ENCODE data around the gene CLCN7. TPM values are rescaled to one million over a fixed set of nuclear protein-coding genes. Genes with fewer than 3 reads are reported as not detected.
"Not testable (repeated sequence)": the region's sequence is repeated elsewhere in the genome, so short reads cannot be mapped to it uniquely, and the experiment has no call there.

Gene CLCN7
- total RNA-seq, 1 donor from 2014 or later = 76.2 TPM

DNA sequence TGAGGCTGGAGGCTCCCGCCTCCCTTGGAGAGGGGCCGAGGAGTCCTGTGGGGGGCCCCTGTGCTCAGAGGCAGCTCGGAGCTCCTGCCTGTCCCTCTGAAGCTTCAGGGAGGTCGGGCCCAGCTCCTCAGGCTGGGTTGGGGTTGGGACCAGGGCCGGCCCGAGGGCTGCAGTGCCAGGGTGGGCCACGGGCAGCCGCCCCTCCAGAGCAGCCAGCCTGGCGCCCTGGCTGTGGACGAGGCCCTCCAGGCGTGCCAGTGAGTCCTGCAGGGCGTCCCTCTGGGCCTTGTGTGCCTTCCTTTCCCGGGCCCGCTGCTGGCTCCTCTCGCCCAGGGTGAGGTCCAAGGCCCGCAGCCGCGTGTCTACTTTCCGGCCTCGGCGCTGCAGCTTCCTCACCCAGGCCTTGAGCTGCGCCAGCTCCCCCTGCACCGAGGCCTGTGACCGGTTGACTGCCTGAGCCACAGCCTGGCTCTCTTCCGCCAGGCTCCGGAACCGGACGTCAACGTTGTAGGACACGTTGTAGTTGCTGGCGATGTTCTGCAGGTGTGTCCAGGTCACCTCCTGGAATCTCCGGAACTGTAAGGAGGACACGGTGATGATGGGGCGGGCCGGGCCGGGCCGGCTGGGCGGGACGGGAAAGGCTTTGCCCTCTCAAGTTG is 12.7 kb upstream of the CLCN7 start:
- no peak overlapping the region for H3K4me3 ChIP-seq (ENCODE audit: low read depth, low read length)
- DNase-seq (ENCODE audit: low read depth) = no peak
- TF ChIP-seq, protein P1, sequence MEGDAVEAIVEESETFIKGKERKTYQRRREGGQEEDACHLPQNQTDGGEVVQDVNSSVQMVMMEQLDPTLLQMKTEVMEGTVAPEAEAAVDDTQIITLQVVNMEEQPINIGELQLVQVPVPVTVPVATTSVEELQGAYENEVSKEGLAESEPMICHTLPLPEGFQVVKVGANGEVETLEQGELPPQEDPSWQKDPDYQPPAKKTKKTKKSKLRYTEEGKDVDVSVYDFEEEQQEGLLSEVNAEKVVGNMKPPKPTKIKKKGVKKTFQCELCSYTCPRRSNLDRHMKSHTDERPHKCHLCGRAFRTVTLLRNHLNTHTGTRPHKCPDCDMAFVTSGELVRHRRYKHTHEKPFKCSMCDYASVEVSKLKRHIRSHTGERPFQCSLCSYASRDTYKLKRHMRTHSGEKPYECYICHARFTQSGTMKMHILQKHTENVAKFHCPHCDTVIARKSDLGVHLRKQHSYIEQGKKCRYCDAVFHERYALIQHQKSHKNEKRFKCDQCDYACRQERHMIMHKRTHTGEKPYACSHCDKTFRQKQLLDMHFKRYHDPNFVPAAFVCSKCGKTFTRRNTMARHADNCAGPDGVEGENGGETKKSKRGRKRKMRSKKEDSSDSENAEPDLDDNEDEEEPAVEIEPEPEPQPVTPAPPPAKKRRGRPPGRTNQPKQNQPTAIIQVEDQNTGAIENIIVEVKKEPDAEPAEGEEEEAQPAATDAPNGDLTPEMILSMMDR (conservative IDR thresholded peaks at IDR 0.05; ENCODE audit: low read depth, low read length) = no peak

GRCh38 chr16:1486551-1487390 is 11.9 kb upstream of the CLCN7 start:
- no peak overlapping the region for H3K4me3 ChIP-seq (ENCODE audit: low read depth, low read length)
- TF ChIP-seq, protein P1 (conservative IDR thresholded peaks at IDR 0.05; ENCODE audit: low read depth, low read length) = no peak
- no peak for DNase-seq (ENCODE audit: low read depth)

DNA sequence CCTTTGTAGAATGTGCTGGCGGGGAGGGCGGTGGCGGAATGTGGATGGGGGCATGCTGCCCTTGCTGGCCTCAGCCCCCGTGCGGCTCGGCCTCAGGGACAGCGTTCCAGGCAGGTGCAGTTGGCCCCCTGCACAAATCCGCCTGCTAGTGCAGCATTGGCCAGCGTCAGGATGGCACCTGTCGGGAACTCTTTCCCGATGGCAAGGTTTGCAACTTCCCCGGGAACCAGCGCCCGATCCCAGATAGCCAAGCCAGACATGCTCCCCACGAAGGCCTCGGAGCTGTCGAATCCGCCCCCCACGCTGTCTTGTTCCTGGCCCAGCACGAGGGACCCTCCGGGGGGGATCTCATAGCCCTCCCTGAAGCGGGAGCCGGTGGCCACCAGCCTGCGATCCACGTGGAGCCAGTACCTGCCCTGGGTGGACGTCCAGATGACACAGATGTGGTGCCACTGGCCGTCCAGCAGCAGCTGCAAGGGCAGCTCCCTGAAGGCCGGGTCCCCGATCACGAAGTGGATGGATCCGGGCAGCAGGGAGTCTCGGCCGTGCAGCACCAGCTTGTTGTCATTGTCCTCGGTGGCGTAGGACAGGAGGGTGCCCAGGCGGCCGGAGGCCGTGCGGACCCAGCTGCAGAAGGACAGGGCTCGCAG is 11.1 kb upstream of the CLCN7 start:
- no peak overlapping the region for H3K4me3 ChIP-seq (ENCODE audit: low read depth, low read length)
- DNase-seq (ENCODE audit: low read depth) = no peak
- TF ChIP-seq, protein P1 (conservative IDR thresholded peaks at IDR 0.05; ENCODE audit: low read depth, low read length) = no peak

DNA sequence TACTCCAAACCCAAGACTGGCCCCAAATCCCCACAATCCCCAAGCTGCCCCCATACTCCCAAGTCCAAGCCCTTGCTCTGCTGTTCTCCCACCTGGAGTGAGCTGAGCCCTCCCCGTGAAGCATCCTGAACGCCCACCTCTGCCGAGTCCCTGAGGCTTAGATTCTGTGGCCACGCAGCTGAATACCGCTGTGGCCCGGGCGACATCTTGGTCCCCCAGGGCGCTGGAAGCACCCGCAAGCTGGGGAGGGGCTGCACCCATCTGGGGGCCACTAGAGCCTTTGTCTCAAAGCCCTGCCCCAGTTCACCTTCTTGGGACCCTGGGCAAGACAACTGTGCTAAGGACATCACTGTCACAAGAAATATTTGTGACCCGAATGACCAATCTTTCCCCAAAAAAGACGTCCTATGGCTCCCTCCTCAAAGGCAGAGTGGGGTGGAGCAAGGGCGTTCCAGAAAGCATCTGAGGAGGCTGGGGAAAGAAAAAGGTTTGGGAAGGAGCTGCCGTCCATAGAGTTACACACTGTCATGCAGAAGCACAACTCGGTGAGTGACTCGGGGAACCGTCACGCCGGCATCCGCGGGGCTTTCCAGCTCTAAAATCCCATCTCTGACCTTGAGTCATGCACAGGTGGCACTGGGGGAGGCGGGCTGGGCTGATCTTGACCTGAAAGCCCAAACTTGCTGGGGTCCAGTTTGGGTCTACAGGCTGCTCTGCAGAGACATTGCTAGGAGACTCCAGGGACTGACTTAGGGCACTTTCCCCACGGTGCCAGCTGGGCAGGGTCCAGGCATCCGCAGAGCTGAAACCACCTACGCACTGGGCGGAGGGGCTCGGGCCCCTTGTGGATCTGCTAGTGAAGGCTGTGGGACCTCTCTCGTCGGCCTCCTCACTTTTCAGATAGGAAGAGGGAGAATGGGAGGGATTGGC is 7.3 kb upstream of the CLCN7 start:
- TF ChIP-seq, protein P1 (conservative IDR thresholded peaks at IDR 0.05; ENCODE audit: low read depth, low read length) = no peak
- H3K4me3 ChIP-seq (ENCODE audit: low read depth, low read length) = no peak overlapping the region

DNA sequence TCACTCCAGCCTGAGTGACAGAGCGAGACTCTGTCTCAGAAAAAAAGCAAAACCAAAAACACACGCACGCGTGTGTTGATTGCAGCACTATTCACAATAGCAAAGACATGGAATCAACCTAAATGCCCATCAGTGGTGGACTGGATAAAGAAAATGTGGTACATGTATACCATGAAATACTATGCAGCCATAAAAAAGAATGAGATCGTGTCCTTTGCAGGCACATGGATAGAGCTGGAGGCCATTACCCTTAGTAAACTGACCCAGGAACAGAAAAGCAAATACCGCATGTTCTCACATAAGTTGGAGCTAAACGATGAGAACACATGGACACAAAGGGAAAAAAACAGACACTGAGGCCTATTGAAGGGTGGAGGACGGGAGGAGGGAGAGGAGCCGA is 4.1 kb upstream of the CLCN7 start:
- not testable (repeated sequence) for DNase-seq (ENCODE audit: low read depth)

More for the DNA sequence above, 7.3 kb upstream of the CLCN7 start:
- DNase-seq (ENCODE audit: low read depth) = no peak

DNA sequence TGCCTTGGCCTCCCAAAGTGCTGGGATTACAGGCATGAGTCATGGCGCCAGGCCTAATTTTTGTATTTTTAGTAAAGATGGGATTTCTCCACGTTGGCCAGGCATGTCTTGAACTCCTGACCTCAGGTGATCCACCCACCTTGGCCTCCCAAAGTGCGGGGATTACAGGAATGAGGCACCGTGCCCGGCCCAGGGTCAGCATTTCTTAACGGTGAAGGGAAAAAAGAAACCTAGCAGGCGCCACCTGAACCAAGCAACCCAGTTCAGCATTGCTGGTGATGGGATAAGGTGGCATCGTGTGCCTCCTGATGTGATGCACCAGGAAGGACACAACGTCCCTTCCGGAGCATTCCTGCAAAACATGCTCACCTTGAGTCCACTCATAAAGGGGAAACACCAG is 2.2 kb upstream of the CLCN7 start:
- H3K4me3 ChIP-seq (ENCODE audit: low read depth, low read length) = no peak overlapping the region
- DNase-seq (ENCODE audit: low read depth) = no peak
- TF ChIP-seq, protein P1 (conservative IDR thresholded peaks at IDR 0.05; ENCODE audit: low read depth, low read length) = no peak

More for the DNA sequence above, 4.1 kb upstream of the CLCN7 start:
- not testable (repeated sequence) for H3K4me3 ChIP-seq (ENCODE audit: low read depth, low read length)

Data from epithelial cell of proximal tubule (primary cell).